ENCODE data around the gene THYN1. TPM values are rescaled to one million over a fixed set of nuclear protein-coding genes. Genes with fewer than 3 reads are reported as not detected.

The THYN1 gene
- total RNA-seq, 8 experiments from 2014 or later = 45.7 to 97.0 (median 70.3) TPM

GRCh38 chr11:134252346-134253187 is 585 bp downstream of the THYN1 start:
- Histone ChIP-seq H3K4me1 (replicated peaks in 1 of 2) (peaks cover 7 to 17% of the 10 kb centered on the region in 2 donors), H3K27ac (no peak overlapping the region), H3K4me3 (peak overlapping the region; percentile 70 to 91 (median 83))
- in situ Hi-C loops (cut with MboI; ENCODE audit: low pct_unique_long_range_greater_than_20kb in 2 of 9, low sequenced_read_pairs in 9 of 9, unreplicated experiment in 9 of 9) = no loop called here
- 0 to 50% (median 3%) methylated on average over 1 to 22 of the region's 27 CpGs for WGBS, 10 experiments
- peak; percentile 30 to 51 (median 43) for ATAC-seq (replicated peaks in 6 of 8)

GRCh38 chr11:134250675-134251074 is 2.5 kb downstream of the THYN1 start:
- no peak for ATAC-seq (replicated peaks in 6 of 8)
- WGBS, 10 experiments = 75 to 100% (median 87%) methylated on average over 1 to 2 of the region's 2 CpGs; no CpG with 5 or more reads in 2 of the 10 experiments
- Histone ChIP-seq H3K4me1 (replicated peaks in 1 of 2) (peaks cover 7 to 17% of the 10 kb centered on the region in 2 donors), H3K27ac (no peak overlapping the region), H3K4me3 (no peak overlapping the region)
- in situ Hi-C loops (cut with MboI; ENCODE audit: low pct_unique_long_range_greater_than_20kb in 2 of 9, low sequenced_read_pairs in 9 of 9, unreplicated experiment in 9 of 9) = no loop called here

- in situ Hi-C loops (cut with MboI; ENCODE audit: low pct_unique_long_range_greater_than_20kb in 2 of 9, low sequenced_read_pairs in 9 of 9, unreplicated experiment in 9 of 9) = no loop called here
- 94 to 100% (median 100%) methylated on average over 1 to 3 of the region's 3 CpGs; no CpG with 5 or more reads in 1 of the 10 experiments for WGBS, 10 experiments
- Histone ChIP-seq H3K4me1 (replicated peaks in 1 of 2) (peaks cover 7 to 17% of the 10 kb centered on the region in 2 donors), H3K4me3 (no peak overlapping the region), H3K27ac (no peak overlapping the region)
- ATAC-seq (replicated peaks in 6 of 8) = no peak
These were observed 2.9 kb downstream of the THYN1 start for GRCh38 chr11:134250246-134250645.

DNA sequence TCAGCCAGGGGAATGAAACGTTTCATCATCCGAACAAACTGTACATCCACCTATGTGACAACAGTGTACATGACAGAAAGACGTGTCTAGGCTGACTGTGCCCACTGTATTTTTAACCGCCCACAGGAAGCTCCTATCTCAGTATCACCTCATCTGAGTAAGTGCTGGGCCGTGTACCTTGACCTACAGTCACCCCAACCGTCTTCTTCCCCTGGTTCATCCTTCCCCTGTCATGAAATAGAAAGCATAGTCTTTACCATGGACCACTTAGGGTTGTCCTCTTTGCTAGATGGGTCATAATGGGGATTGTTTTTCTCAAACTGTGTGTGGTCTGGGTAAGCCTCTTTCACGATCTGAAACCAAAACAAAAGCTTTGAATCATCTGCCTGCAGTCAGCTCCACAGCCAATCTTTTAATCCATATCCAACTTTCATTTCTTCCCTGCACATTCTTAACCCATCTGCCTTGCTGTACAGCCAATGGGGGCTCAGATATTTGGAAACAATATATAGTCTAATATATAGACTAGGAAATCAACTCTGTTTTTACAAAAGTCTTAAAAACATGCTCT is 4.2 kb downstream of the THYN1 start:
- ATAC-seq (replicated peaks in 6 of 8) = no peak
- Histone ChIP-seq H3K4me1 (replicated peaks in 1 of 2) (peaks cover 7 to 10% of the 10 kb centered on the region in 2 donors), H3K4me3 (no peak overlapping the region), H3K27ac (no peak overlapping the region)
- in situ Hi-C loops (cut with MboI; ENCODE audit: low pct_unique_long_range_greater_than_20kb in 2 of 9, low sequenced_read_pairs in 9 of 9, unreplicated experiment in 9 of 9) = loop anchor here in 1 of 9 experiments (25.0 kb wide), 1 partner anchor 312 kb away; no protein-coding TSS in a partner anchor
- WGBS, 10 experiments = 0 to 95% (median 80%) methylated on average over 1 to 4 of the region's 7 CpGs; no CpG with 5 or more reads in 3 of the 10 experiments

DNA sequence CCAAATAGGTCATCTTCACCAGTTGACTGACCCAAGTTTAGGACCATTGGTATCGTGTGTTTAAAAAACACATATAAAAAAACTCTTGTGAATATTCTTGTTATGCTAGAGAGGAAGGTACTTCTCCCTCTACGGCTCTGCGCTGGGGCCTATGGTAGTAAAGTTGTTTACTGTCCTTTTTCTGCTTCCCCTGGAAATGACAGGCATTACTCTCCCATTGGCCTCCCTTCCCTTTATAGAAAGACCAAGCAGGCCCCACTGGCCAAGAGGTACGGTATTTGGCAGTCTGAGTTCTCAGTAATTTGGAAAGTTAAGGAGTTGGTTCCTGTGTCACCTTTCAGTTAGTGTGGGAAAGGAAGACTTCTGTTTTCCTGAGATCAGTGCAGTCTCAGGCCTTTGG is 6.5 kb downstream of the THYN1 start:
- in situ Hi-C loops (cut with MboI; ENCODE audit: low pct_unique_long_range_greater_than_20kb in 2 of 9, low sequenced_read_pairs in 9 of 9, unreplicated experiment in 9 of 9) = loop anchor here in 1 of 9 experiments (25.0 kb wide), 1 partner anchor 309 kb away; no protein-coding TSS in a partner anchor

GRCh38 chr11:134246100-134246499 is 7.1 kb downstream of the THYN1 start:
- no peak overlapping the region for H3K27ac ChIP-seq
- H3K4me1 ChIP-seq (replicated peaks in 1 of 2) = no peaks in the 10 kb centered on the region
- WGBS, 10 experiments = 60 to 100% (median 80%) methylated on average over 1 to 7 of the region's 11 CpGs; no CpG with 5 or more reads in 5 of the 10 experiments
- H3K4me3 ChIP-seq = no peak overlapping the region
- in situ Hi-C loops (cut with MboI; ENCODE audit: low pct_unique_long_range_greater_than_20kb in 2 of 9, low sequenced_read_pairs in 9 of 9, unreplicated experiment in 9 of 9) = loop anchor here in 1 of 9 experiments (25.0 kb wide), 1 partner anchor 309 kb away; no protein-coding TSS in a partner anchor
- no peak for ATAC-seq (replicated peaks in 6 of 8)

More for the DNA sequence above, 6.5 kb downstream of the THYN1 start:
- H3K4me1 ChIP-seq (replicated peaks in 1 of 2) = peaks cover under 1 to 3% of the 10 kb centered on the region in 2 donors
- no peak for ATAC-seq (replicated peaks in 6 of 8)
- 60 to 100% (median 95%) methylated on average over 1 to 4 of the region's 4 CpGs; no CpG with 5 or more reads in 2 of the 10 experiments for WGBS, 10 experiments
- H3K27ac ChIP-seq = no peak overlapping the region
- no peak overlapping the region for H3K4me3 ChIP-seq

DNA sequence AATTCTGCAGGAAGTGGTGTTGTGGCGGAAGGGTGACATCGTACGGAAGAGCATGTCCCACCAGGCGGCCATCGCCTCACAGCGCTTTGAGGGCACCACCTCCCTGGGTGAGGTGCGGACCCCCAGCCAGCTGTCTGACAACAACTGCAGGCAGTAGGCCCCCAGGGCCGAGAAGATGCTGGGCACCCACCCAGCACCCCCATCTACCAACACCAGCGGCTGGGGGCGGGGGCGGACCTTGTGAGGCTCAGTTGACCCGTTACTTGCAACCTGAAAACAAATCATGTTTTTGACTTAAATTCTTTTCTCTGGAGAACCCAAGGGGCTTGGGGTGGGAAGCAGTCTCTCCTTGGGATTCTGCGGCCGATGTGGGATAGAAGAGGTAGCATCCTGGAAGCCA is 7.7 kb downstream of the THYN1 start:
- H3K4me3 ChIP-seq = no peak overlapping the region
- in situ Hi-C loops (cut with MboI; ENCODE audit: low pct_unique_long_range_greater_than_20kb in 2 of 9, low sequenced_read_pairs in 9 of 9, unreplicated experiment in 9 of 9) = loop anchor here in 1 of 9 experiments (25.0 kb wide), 1 partner anchor 308 kb away; no protein-coding TSS in a partner anchor
- 87 to 100% (median 96%) methylated on average over 3 to 4 of the region's 14 CpGs; no CpG with 5 or more reads in 7 of the 10 experiments for WGBS, 10 experiments
- no peaks in the 10 kb centered on the region for H3K4me1 ChIP-seq (replicated peaks in 1 of 2)
- no peak overlapping the region for H3K27ac ChIP-seq
- ATAC-seq (replicated peaks in 6 of 8) = no peak

- no peak overlapping the region for H3K27ac ChIP-seq
- WGBS, 10 experiments = 50 to 76% (median 64%) methylated on average over 1 to 7 of the region's 7 CpGs; no CpG with 5 or more reads in 4 of the 10 experiments
- no peak overlapping the region for H3K4me3 ChIP-seq
- in situ Hi-C loops (cut with MboI; ENCODE audit: low pct_unique_long_range_greater_than_20kb in 2 of 9, low sequenced_read_pairs in 9 of 9, unreplicated experiment in 9 of 9) = loop anchor here in 1 of 9 experiments (25.0 kb wide), 1 partner anchor 307 kb away; no protein-coding TSS in a partner anchor
- no peaks in the 10 kb centered on the region for H3K4me1 ChIP-seq (replicated peaks in 1 of 2)
- peak in 7 of 8 experiments; percentile 14 to 82 (median 45) for ATAC-seq (replicated peaks in 6 of 8)
These were observed 8.6 kb downstream of the THYN1 start for GRCh38 chr11:134244593-134244992.

DNA sequence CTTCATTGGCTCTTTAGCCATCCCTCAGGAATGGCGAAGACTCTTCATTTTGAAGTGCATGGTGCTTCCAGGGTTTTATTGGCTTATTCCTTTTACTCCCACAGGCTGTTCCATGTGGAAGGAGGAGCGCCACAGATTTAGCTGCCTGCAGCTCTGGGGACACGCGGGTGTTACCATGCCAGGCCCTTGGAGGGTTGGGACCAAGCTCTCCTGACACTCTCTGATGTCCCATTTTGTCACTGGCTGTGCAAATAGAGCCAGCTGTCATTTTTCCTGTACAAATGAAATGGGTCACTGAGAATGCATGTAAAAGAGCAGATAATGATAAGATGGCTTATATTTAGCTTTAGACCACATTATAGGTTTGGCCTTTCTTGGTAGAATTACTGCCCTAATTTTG is 9.2 kb downstream of the THYN1 start:
- no peak overlapping the region for H3K4me3 ChIP-seq
- no peak for ATAC-seq (replicated peaks in 6 of 8)
- in situ Hi-C loops (cut with MboI; ENCODE audit: low pct_unique_long_range_greater_than_20kb in 2 of 9, low sequenced_read_pairs in 9 of 9, unreplicated experiment in 9 of 9) = loop anchor here in 1 of 9 experiments (25.0 kb wide), 1 partner anchor 307 kb away; no protein-coding TSS in a partner anchor
- 79 to 100% (median 100%) methylated on average over 1 to 4 of the region's 4 CpGs; no CpG with 5 or more reads in 5 of the 10 experiments for WGBS, 10 experiments
- no peak overlapping the region for H3K27ac ChIP-seq
- H3K4me1 ChIP-seq (replicated peaks in 1 of 2) = no peaks in the 10 kb centered on the region

GRCh38 chr11:134242376-134242775 is 10.8 kb downstream of the THYN1 start:
- Histone ChIP-seq H3K27ac (no peak overlapping the region), H3K4me1 (replicated peaks in 1 of 2) (no peaks in the 10 kb centered on the region), H3K4me3 (no peak overlapping the region)
- no peak for ATAC-seq (replicated peaks in 6 of 8)
- in situ Hi-C loops (cut with MboI; ENCODE audit: low pct_unique_long_range_greater_than_20kb in 2 of 9, low sequenced_read_pairs in 9 of 9, unreplicated experiment in 9 of 9) = loop anchor here in 1 of 9 experiments (25.0 kb wide), 1 partner anchor 305 kb away; no protein-coding TSS in a partner anchor
- 78 to 100% (median 89%) methylated on average over 1 to 9 of the region's 9 CpGs; no CpG with 5 or more reads in 5 of the 10 experiments for WGBS, 10 experiments

- no peak for ATAC-seq (replicated peaks in 6 of 8)
- 0 to 100% (median 56%) methylated on average over 1 to 3 of the region's 6 CpGs; no CpG with 5 or more reads in 4 of the 10 experiments for WGBS, 10 experiments
- no peak overlapping the region for H3K4me3 ChIP-seq
- H3K4me1 ChIP-seq (replicated peaks in 1 of 2) = no peaks in the 10 kb centered on the region
- in situ Hi-C loops (cut with MboI; ENCODE audit: low pct_unique_long_range_greater_than_20kb in 2 of 9, low sequenced_read_pairs in 9 of 9, unreplicated experiment in 9 of 9) = loop anchor here in 1 of 9 experiments (25.0 kb wide), 1 partner anchor 303 kb away; no protein-coding TSS in a partner anchor
- no peak overlapping the region for H3K27ac ChIP-seq
These were observed 12.6 kb downstream of the THYN1 start for GRCh38 chr11:134240592-134240991.

DNA sequence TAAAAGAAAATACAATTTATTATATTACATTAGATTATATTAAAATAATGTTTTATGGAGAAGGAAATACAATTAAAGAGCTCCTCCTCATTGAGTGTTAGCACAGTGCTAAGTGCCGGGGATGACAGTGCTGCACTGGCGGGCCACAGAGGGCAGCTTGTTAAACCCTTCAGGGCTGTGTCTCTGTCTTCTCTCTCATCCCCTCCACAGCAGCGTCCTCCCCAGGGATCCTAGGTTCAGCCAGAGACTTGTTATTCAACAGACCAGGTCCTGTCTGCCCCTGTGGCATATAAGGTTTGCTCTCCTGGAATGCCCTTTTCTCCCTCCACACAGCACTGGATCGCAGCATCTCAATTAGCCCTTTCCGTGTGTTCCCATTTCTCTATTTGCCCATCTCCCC is 14.2 kb downstream of the THYN1 start:
- Histone ChIP-seq H3K27ac (no peak overlapping the region), H3K4me3 (no peak overlapping the region), H3K4me1 (replicated peaks in 1 of 2) (no peaks in the 10 kb centered on the region)
- 67 to 100% (median 97%) methylated on average over 1 to 4 of the region's 5 CpGs; no CpG with 5 or more reads in 2 of the 10 experiments for WGBS, 10 experiments
- in situ Hi-C loops (cut with MboI; ENCODE audit: low pct_unique_long_range_greater_than_20kb in 2 of 9, low sequenced_read_pairs in 9 of 9, unreplicated experiment in 9 of 9) = loop anchor here in 1 of 9 experiments (25.0 kb wide), 1 partner anchor 302 kb away; no protein-coding TSS in a partner anchor
- ATAC-seq (replicated peaks in 6 of 8) = no peak

All from motor neuron (in vitro differentiated cells).